Measurements from ENCODE around the gene RNF39.
A peak's percentile ranks its signal among the peaks of the same experiment; 100 is the strongest.
"Not testable (repeated sequence)": the region's sequence is repeated elsewhere in the genome, so short reads cannot be mapped to it uniquely, and the experiment has no call there.

The RNF39 gene

DNA sequence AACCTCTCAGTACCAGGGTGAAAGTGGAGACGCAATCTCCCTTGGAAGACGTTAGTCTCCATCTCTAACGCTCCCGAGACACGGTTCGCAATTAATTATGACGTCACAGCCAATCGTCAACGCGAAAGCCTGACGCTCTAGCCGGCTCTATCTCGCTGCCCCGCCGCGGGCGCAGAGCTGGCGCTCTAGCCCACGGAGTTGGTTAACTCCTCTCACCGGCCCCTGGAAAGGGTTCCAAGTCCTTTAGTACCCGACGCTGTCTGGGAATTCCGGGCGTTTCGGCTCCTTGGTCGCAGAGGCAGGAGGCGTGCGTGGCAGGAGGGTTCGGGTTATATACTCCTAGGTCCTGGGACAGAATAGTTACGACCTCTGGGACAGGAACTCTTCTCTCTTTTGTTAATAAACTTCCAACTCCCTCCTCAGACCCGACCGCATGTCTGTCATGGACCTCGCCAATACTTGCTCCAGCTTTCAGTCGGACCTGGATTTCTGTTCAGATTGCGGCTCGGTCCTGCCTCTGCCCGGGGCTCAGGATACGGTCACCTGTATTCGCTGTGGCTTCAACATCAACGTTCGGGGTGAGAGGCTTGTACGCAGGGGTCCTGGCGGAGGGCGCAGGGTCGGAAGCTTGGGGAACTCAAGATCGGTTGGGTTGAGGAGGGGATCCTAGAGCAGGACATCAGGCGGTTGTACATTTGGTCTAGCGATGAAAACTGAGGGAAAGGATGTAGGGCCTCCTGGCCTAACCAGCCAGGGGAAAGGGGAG lies 14.3 kb downstream of the RNF39 start, which contains the start of gene POLR1H:
TSS of gene POLR1H (plus strand) at position 174 of the 766 bp plus-strand sequence. CDS start at position 434, 260 bp downstream.
- DNase-seq (ENCODE audit: low spot score), result peak; percentile 94

GRCh38 chr6:30060606-30061091 lies 14.9 kb downstream of the RNF39 start:
- DNase-seq (ENCODE audit: low spot score), result no peak

DNA sequence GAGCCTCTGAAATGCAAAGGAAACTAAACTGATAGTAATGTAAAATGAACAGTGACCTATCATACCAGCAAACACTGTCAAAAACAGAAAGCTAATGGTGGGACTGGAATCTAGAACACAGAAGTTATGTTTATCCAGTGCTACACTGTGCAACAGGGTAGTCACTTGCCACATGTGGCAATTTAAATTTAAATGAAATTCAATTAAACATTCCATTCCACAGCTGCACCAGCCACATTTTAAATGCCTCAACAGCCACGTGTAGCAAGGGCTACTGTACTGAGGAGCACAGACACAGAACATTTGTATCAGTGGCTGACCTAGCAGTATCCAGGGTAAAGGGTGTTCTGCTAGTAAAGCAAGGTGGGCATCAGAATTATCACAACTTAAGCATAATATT lies 20.1 kb downstream of the RNF39 start:
- DNase-seq (ENCODE audit: low spot score), result no peak

DNA sequence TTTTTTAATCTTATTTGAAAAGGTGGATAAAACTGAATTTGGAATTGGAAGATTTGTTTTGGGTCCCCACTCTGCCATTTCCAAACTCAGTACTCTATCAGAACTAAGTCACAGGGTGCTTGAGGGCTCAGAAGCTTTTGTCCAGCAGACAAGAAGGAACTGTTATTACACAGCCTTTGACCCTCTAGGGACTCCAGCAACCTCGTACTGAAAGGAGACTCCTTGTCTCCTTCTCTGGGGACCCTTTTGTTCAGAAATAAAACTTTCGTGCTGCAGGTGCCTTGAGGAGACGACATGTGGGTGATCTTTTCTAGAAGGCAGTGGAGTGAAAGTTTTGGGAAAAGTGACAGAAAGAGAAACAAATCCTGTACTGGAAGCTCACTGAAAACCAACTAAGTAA lies 21.9 kb downstream of the RNF39 start:
- DNase-seq (ENCODE audit: low spot score), result no peak

DNA sequence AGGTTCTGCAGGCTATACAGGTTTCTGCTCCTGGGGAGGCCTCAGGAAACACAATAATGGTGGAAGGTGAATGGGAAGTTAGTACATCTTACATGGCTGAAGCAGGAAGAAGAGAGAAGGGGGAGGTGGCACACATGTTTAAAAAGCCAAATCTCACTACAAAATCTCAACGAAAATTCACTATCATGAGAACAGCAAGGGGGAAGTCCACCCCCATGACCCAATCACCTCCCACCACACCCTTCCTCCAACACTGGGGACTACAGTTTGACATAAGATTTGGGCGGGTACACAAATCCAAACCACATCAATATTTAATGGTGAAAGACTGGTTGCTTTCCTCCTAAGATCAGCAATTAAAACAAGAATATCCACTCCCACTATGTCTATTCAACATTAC lies 28.3 kb downstream of the RNF39 start:
- no peak for DNase-seq (ENCODE audit: low spot score)

DNA sequence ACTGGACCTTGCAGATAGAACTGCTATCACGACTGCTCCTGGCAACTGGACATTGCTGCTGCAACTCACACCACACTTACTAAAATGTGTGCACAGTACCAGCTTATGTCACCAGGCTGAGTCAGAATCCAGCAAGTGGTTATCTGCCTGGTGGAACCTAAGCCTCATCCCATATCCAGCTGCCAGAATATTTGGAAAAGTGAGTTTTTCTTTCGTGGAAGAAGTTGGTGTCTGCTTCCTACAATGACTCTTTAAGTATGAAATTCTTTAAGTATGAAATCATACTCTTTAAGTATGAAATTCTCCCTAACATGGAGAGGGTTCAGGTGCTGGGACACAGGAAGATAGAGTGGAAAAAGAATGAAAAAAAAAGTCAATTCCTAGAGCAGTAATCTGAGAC lies 30.9 kb downstream of the RNF39 start:
- DNase-seq (ENCODE audit: low spot score), result no peak

DNA sequence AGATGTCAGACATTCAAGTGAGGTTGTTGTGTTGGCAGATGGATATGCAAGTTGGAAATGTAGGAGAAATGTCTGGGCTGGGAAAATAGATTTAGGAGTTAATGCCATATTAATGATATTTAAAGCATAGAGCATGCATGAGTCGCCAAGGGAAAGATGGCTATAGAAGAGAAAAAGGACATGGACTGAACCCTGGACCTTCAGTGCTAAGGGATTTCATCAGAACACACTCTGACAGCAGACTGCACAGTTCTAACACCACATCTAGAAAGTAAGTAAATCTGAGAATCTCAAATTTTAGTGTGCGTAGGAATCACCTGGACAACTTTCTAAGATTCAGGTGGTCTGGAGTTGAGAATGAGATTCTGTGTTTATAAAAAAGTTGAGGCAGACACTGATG lies 31.8 kb downstream of the RNF39 start:
- DNase-seq (ENCODE audit: low spot score), result no peak

DNA sequence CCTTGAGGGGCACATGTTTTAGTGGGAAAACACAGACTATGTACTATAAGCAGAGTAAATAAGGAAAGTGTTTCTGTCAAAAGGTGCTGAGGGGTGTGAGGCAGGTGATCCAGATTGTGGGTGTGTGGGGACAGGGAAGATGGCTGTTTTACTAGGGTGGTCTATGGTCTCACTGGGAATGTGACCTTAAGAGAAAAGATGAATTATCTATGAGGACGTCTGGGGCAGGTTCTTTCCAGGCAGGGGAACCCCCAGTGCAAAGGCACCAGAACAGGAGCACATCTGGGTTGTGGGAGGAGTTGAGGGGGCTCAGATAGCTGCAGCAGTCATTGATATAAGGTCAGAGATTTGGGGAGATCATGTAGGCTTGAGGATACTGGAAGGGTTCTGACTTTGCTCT lies 32.7 kb downstream of the RNF39 start:
- no peak for DNase-seq (ENCODE audit: low spot score)

DNA sequence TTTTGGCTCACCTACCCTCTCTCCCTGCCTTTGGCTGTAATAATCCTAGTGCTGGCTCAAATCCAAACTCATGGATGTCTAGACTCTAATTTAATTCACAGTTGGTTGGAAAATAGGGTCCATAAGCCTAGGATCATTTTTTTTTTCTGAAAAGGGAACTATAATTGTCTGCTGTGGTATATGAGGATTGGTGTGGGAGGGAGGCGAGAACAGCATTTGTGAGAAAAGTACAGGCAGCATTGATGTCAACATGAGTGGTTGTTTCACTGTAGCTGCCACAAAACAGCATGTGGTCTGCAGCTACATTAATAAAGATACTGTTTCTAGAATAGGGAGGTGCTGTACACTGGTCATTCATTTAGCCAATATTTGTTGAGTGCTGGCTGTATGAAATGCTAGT lies 33.1 kb downstream of the RNF39 start:
- DNase-seq (ENCODE audit: low spot score), result no peak

- DNase-seq (ENCODE audit: low spot score), result no peak
These were observed 33.7 kb downstream of the RNF39 start for GRCh38 chr6:30041821-30042220.

DNA sequence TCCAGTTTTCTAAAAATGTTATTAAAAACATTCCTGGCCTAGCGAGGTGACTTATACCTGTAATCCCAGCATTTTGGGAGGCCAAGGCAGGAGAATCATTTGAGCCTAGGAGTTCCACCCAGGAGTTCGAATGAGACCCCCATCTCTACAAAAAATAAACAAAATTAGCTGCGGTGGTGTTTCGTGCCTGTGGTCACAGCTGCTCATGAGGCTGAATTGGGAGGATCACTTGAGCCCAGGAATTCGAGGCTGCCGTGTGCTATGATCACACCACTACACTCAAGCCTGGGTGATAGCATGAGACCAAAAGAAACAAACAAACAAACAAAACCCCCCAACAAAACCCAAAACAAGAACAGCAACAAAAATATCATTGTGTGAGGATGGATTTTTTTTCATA lies 34.3 kb downstream of the RNF39 start:
- no peak for DNase-seq (ENCODE audit: low spot score)

DNA sequence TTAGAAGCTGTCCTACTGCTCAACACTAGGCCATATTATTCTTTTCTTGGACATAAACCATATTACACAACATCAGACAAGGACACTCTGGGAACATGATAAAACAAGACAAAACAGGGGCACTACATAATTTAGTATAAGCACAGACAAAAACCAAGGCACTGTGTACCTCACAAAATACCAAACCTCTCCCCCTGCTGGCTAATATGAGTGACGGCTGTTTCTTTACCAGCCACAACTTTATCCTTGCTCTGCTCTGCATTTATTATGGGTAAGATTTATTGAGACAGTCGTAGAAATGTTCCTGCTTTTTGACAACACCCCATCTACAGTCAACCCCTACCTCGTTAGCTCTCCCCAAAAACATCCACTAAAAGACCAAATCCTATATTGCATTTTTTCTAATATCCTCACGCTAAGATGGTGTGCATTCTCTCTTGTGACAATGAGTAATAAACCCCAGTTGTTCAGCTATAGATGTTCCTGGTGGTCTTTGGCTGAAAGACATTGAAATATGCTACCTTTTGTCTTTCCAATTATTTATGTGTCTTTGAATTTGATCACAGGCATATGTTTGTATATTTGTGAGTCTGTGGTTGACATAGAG lies 38.3 kb downstream of the RNF39 start:
- peak; percentile 3 for DNase-seq (ENCODE audit: low spot score)

DNA sequence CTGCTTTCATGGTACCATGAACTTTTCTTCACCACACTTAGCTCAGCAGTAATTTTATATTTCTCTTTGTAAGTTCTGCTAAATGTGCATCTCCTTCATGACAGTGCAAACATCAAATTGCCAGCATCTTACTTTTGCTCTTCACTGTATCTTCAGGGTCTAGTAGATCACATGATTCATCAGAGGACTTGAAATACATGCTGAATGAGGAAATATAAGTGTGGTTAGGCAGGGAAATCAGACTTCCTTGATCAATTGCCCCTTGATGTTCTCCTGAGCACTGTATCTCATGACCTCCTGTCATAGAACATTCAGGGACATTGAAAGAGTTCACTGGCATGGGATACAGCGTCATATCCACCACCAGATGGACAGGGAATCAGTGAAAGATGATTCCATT lies 39.8 kb downstream of the RNF39 start:
- DNase-seq (ENCODE audit: low spot score), result no peak

- not testable (repeated sequence) for DNase-seq (ENCODE audit: low spot score)
These were observed 42.1 kb downstream of the RNF39 start for GRCh38 chr6:30033440-30033839.

DNA sequence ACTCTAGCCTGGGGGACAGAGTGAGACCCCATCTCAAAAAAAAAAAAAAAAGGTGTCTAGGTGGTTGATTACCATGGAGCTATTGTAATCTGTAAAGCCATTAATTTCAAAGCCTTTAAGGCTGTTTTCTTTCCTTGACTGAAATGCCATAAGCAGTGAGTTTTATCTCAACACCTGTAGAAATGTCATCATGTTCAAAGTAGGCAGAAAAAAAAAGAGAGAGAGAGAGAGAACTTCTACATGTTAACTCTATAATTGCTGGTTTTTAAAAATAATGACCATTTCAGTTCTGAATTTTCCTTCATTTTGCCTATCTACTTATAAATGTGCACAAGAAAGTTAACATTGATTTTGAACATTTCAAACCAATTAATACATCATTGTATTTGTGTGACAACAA lies 44.2 kb downstream of the RNF39 start:
- DNase-seq (ENCODE audit: low spot score), result no peak

DNA sequence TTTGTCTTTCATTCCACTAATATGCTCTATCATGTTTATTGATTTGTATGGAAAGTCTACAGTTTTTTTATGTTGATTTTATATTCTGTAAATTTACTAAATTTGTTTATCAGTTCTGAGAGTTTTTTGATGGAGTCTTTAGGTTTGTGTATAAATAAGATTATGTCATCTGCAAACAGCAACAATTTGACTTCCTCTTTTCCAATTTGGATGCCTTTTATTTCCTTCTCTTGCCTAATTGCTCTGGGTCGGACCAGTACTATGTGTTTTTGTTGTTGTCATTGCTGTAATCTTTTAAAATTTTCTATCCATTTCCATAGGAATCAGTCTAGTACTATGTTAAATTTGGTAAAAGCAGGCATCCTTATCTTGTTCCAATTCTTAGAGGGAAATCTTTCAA lies 46.0 kb downstream of the RNF39 start:
- DNase-seq (ENCODE audit: low spot score), result no peak

DNA sequence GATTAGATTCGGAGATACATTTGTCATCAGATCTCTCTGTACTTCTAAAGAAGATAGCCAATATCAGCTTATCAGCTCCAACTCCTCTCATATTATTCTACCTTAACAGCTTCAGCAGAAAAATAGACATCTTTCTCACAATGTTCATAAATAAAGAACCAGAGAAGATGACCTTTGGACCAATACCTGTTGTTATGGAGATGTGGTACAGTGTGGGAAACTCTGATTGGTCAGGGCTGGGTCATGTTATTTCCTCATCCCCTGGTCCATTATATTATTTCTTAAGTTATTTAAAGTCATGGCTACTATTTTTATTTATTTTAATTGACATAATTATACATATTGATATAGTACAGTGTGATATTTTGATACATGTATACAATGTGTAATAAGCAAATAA lies 50.4 kb downstream of the RNF39 start:
- DNase-seq (ENCODE audit: low spot score), result no peak

GRCh38 chr6:30022712-30023111 lies 52.9 kb downstream of the RNF39 start:
- not testable (repeated sequence) for DNase-seq (ENCODE audit: low spot score)

GRCh38 chr6:30022189-30022588 lies 53.4 kb downstream of the RNF39 start:
- no peak for DNase-seq (ENCODE audit: low spot score)

DNA sequence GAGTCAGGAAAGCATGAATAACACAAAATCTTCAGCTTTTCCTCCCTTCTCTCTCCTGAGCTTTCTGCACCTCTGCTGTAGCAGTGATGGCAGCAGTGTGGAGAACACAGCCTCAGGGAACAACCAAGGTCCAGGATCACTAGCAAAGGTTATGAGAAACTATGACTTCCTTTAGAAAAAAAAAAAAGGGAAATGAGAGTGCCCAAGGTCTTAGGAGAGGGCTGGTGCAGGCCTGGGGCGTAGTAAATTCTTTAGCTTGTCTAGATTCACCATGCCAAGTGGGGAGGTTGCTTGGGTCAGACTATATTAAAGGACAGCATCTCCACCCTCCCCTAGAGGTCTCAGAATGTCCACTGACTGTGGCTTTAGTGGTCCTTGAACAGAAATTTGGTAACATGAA lies 54.9 kb downstream of the RNF39 start:
- no peak for DNase-seq (ENCODE audit: low spot score)

Measured in activated CD4-positive, alpha-beta T cell treated with anti-CD3 and anti-CD28 coated beads, Interleukin-2, Interleukin-4, amounts not matched to agents 100 ng/mL and 50 ng/mL, durations not matched to agents 16 hours and 8 hours (primary cell).